Esophagus squamous epithelium (tissue), 4 donors: ENCODE results near the gene SERPINA1.

ENCODE experiments used
- POLR2A ChIP-seq, 4 donors: fragments of 450-650 bp; IDR thresholded peaks; one replicate each; pipeline ENCODE4 v1.6.1; 2017; ENCODE audit warnings: antibody characterized with exemption in 4 of 4, mild to moderate bottlenecking in 4 of 4, moderate library complexity in 3 of 4
- TF ChIP-seq, protein P1 (sequence below), 6 experiments: fragments of 450-650 bp in 4 of 6; fragments of 200-600 bp in 2 of 6; sonication (generic) in 2 of 6; IDR thresholded peaks; one replicate each; pipeline ENCODE4 v1.5.1; 2016 to 2019; ENCODE audit warnings: antibody characterized with exemption in 6 of 6, mild to moderate bottlenecking in 4 of 6, moderate library complexity in 4 of 6

- TF ChIP-seq, protein P1, sequence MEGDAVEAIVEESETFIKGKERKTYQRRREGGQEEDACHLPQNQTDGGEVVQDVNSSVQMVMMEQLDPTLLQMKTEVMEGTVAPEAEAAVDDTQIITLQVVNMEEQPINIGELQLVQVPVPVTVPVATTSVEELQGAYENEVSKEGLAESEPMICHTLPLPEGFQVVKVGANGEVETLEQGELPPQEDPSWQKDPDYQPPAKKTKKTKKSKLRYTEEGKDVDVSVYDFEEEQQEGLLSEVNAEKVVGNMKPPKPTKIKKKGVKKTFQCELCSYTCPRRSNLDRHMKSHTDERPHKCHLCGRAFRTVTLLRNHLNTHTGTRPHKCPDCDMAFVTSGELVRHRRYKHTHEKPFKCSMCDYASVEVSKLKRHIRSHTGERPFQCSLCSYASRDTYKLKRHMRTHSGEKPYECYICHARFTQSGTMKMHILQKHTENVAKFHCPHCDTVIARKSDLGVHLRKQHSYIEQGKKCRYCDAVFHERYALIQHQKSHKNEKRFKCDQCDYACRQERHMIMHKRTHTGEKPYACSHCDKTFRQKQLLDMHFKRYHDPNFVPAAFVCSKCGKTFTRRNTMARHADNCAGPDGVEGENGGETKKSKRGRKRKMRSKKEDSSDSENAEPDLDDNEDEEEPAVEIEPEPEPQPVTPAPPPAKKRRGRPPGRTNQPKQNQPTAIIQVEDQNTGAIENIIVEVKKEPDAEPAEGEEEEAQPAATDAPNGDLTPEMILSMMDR (IDR thresholded peaks at IDR 0.05): no peak
- no peak for TF ChIP-seq POLR2A (IDR thresholded peaks at IDR 0.05)
Observed at GRCh38 chr14:94377866-94378470, 10.4 kb downstream of the SERPINA1 start.
